ENCODE results near the gene C3. TPM values are rescaled to one million over a fixed set of nuclear protein-coding genes. Genes with fewer than 3 reads are reported as not detected.

Gene C3
- total and polyA plus RNA-seq, 2 of the 13 experiments (the other 11 are each of a cell fraction or from before 2014, with no cell fraction given): 1,455 to 6,272 TPM

DNA sequence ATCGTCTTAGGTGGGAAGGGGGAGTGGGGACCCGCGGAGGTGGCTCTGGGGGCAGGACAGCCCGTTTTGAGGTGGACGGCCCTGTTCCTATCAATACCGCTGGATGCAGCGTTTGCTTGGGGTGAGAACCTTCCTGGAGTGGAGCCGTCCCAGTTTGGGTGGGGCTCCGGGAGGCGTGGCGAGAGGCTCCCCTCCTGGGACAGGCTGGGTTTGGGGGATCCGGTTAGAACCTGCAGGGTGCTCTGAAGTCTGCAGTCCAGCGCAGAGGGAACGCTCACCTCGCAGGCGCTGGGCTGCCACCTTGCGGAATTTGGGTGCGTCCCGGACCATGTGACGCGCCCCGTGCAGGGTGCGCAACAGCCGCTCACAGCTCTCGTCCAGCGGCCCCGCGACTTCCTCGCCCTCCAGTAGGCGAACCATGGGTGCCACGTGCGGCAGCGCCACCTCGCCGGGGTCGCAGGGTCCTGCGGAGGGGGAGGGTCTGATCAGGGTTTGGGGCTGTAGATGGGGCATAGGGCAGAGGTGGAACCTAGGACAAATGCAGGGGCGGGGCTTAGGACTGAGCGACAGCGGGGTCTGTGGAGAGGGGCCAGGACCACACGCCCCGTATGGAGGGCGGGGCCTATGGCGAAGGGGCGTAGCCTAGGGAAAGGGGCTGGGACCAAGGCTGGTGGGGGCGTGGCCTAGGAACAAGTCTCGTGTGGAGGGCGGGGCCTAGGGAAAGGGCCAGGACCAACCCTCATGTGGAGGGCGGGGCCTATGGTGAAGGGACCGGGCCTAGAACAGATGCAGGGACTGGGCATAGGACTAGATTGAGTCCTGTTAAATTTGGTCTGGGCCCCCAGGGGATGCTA, 33.0 kb upstream of the C3 start (continued):
- peak; percentile 60 for TF ChIP-seq BRD4 (CRISPR knock-in tag; IDR thresholded peaks at IDR 0.05)
- peak; percentile 89 for TF ChIP-seq TEAD3 (CRISPR knock-in tag; optimal IDR thresholded peaks at IDR 0.05; ENCODE audit: borderline replicate concordance)
- TF ChIP-seq KLF15 (CRISPR knock-in tag; IDR thresholded peaks at IDR 0.05; ENCODE audit: borderline replicate concordance): peak; percentile 65; the same call in 1 of the 2 replicates
- peak; percentile 65 for TF ChIP-seq HDAC2 (CRISPR knock-in tag; IDR thresholded peaks at IDR 0.05)
- peak; percentile 86; the same call in 1 of the 2 replicates for TF ChIP-seq ZSCAN9 (CRISPR knock-in tag; IDR thresholded peaks at IDR 0.05; ENCODE audit: borderline replicate concordance)
- TF ChIP-seq ZNF761 (CRISPR knock-in tag; conservative IDR thresholded peaks at IDR 0.05): peak; percentile 81; the same call in 1 of the 2 replicates
- TF ChIP-seq, protein P1, sequence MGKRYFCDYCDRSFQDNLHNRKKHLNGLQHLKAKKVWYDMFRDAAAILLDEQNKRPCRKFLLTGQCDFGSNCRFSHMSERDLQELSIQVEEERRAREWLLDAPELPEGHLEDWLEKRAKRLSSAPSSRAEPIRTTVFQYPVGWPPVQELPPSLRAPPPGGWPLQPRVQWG (CRISPR knock-in tag; IDR thresholded peaks at IDR 0.05; ENCODE audit: borderline replicate concordance, low read depth): no peak
- TF ChIP-seq ZNF629 (CRISPR knock-in tag; conservative IDR thresholded peaks at IDR 0.05): peak; percentile 41
- no peak for TF ChIP-seq RORA (CRISPR knock-in tag; IDR thresholded peaks at IDR 0.05)
- no peak for TF ChIP-seq EP300 (IDR thresholded peaks at IDR 0.05; ENCODE audit: low read depth in 2 of 2, low read length in 2 of 2)
- peak; percentile 45; the same call in 1 of the 2 replicates for TF ChIP-seq EP300 (CRISPR knock-in tag; IDR thresholded peaks at IDR 0.05; ENCODE audit: borderline replicate concordance)
- TF ChIP-seq NKX3-1 (CRISPR knock-in tag; IDR thresholded peaks at IDR 0.05): peak; percentile 67; the same call in 1 of the 2 replicates
- TF ChIP-seq, protein P2, sequence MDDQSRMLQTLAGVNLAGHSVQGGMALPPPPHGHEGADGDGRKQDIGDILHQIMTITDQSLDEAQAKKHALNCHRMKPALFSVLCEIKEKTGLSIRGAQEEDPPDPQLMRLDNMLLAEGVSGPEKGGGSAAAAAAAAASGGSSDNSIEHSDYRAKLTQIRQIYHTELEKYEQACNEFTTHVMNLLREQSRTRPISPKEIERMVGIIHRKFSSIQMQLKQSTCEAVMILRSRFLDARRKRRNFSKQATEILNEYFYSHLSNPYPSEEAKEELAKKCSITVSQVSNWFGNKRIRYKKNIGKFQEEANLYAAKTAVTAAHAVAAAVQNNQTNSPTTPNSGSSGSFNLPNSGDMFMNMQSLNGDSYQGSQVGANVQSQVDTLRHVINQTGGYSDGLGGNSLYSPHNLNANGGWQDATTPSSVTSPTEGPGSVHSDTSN (CRISPR knock-in tag; IDR thresholded peaks at IDR 0.05; ENCODE audit: borderline replicate concordance): no peak
- TF ChIP-seq MEIS2 (CRISPR knock-in tag; IDR thresholded peaks at IDR 0.05): peak; percentile 66; the same call in 1 of the 2 replicates
- TF ChIP-seq, protein P3, sequence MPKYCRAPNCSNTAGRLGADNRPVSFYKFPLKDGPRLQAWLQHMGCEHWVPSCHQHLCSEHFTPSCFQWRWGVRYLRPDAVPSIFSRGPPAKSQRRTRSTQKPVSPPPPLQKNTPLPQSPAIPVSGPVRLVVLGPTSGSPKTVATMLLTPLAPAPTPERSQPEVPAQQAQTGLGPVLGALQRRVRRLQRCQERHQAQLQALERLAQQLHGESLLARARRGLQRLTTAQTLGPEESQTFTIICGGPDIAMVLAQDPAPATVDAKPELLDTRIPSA (CRISPR knock-in tag; IDR thresholded peaks at IDR 0.05; ENCODE audit: borderline replicate concordance): no peak
- TF ChIP-seq ZFAT (CRISPR knock-in tag; conservative IDR thresholded peaks at IDR 0.05): no peak
- TF ChIP-seq, protein P4, sequence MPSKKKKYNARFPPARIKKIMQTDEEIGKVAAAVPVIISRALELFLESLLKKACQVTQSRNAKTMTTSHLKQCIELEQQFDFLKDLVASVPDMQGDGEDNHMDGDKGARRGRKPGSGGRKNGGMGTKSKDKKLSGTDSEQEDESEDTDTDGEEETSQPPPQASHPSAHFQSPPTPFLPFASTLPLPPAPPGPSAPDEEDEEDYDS (CRISPR knock-in tag; IDR thresholded peaks at IDR 0.05): peak; percentile 55
- peak; percentile 22; the same call in 1 of the 2 replicates for TF ChIP-seq ETV6 (CRISPR knock-in tag; conservative IDR thresholded peaks at IDR 0.05)
- no peak for TF ChIP-seq ZKSCAN8 (CRISPR knock-in tag; IDR thresholded peaks at IDR 0.05; ENCODE audit: borderline replicate concordance)
- TF ChIP-seq, protein P5, sequence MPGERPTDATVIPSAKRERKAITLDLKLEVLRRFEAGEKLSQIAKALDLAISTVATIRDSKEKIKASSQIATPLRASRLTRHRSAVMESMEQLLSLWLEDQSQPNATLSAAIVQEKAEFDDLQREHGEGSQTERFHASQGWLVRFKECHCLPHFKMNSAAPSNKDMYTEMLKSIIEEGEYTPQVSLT (CRISPR knock-in tag; IDR thresholded peaks at IDR 0.05; ENCODE audit: borderline replicate concordance, low read depth): no peak
- TF ChIP-seq ZNF44 (CRISPR knock-in tag; IDR thresholded peaks at IDR 0.05): peak; percentile 62; the same call in 1 of the 2 replicates
- TF ChIP-seq, protein P6, sequence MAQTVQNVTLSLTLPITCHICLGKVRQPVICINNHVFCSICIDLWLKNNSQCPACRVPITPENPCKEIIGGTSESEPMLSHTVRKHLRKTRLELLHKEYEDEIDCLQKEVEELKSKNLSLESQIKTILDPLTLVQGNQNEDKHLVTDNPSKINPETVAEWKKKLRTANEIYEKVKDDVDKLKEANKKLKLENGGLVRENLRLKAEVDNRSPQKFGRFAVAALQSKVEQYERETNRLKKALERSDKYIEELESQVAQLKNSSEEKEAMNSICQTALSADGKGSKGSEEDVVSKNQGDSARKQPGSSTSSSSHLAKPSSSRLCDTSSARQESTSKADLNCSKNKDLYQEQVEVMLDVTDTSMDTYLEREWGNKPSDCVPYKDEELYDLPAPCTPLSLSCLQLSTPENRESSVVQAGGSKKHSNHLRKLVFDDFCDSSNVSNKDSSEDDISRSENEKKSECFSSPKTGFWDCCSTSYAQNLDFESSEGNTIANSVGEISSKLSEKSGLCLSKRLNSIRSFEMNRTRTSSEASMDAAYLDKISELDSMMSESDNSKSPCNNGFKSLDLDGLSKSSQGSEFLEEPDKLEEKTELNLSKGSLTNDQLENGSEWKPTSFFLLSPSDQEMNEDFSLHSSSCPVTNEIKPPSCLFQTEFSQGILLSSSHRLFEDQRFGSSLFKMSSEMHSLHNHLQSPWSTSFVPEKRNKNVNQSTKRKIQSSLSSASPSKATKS (CRISPR knock-in tag; IDR thresholded peaks at IDR 0.05): no peak
